GM12878 (cell line): ENCODE results near the gene PPP1R37. TPM values are rescaled to one million over a fixed set of nuclear protein-coding genes. Genes with fewer than 3 reads are reported as not detected.

Experiments used
- ATAC-seq: fragments of 200-7000 bp; cut with Tn5 transposase; 3 replicates; pipeline ENCODE4 v1.9.1; 2020; ENCODE audit warnings: mild to moderate bottlenecking, moderate library complexity
- BruUV-seq: library from RNA; stranded (reverse); fragments of 400-500 nt; replicated peaks from 2 replicates; lab custom pipeline; 2021; lab: Mats Ljungman, UMichigan
- CTCF ChIA-PET: fragments of 300-600 bp; sonication (Branson Sonifier 250); formaldehyde crosslinking; extraction: SDS; loops from one replicate; lab custom pipeline; 2021; ENCODE audit warnings: inconsistent platforms; lab: Yijun Ruan, JAX
- POLR2A ChIA-PET: fragments of 350-600 bp; formaldehyde crosslinking; extraction: SDS; loops from one replicate; lab custom pipeline; 2021; ENCODE audit warnings: inconsistent platforms; lab: Charles Lee
- RAD21 ChIA-PET: fragments of 300-600 bp; sonication (Branson Sonifier 250); formaldehyde crosslinking; loops from one replicate; lab custom pipeline; 2023; ENCODE audit warnings: antibody characterized with exemption; ENCODE audit not compliant: unreplicated experiment; lab: Charles Lee
- SMC1A ChIA-PET: fragments of 300-600 bp; sonication (Branson Sonifier 250); formaldehyde crosslinking; loops from one replicate; lab custom pipeline; 2023; ENCODE audit not compliant: unreplicated experiment, uncharacterized antibody; lab: Charles Lee
- DNase-seq: peaks from one replicate; pipeline ENCODE4 v3.0.0-alpha.2; 2011; ENCODE audit warnings: low read depth, low spot score
- FAIRE-seq: peaks from 3 replicates; lab custom pipeline; 2011; peaks lifted over from hg19 to GRCh38; lab: Jason Lieb, UNC
- H2AFZ ChIP-seq: 2 replicates; pipeline ENCODE4 v1.6.0; 2011; ENCODE audit warnings: low read depth, low read length, control low read depth; ENCODE audit not compliant: control insufficient read depth
- H3K27ac ChIP-seq: 2 replicates; pipeline ENCODE4 v1.5.1; 2011; ENCODE audit warnings: control low read depth; ENCODE audit not compliant: control insufficient read depth, insufficient read depth
- H3K27me3 ChIP-seq, 2 experiments: replicated peaks in 1 of 2; 2 replicates each; pipeline versions ENCODE4 v1.6.0 to v1.6.1; 2011; ENCODE audit warnings: low read length in 1 of 2; ENCODE audit not compliant: control insufficient read depth in 2 of 2, insufficient read depth in 2 of 2
- H3K36me3 ChIP-seq, 2 experiments: 2 replicates each; pipeline ENCODE4 v1.5.1; 2011; ENCODE audit warnings: low read length in 1 of 2; ENCODE audit not compliant: control insufficient read depth in 2 of 2, insufficient read depth in 2 of 2
- H3K4me1 ChIP-seq: 2 replicates; pipeline ENCODE4 v1.6.1; 2011; ENCODE audit warnings: mild to moderate bottlenecking, low read length, moderate library complexity, mixed read lengths; ENCODE audit not compliant: control insufficient read depth, insufficient read depth
- H3K4me2 ChIP-seq: 2 replicates; pipeline ENCODE4 v1.6.0; 2011; ENCODE audit warnings: control low read depth; ENCODE audit not compliant: control insufficient read depth, insufficient read depth
- H3K4me3 ChIP-seq: fragments of 200-600 bp; sonication (generic); 2 replicates; pipeline ENCODE4 v1.5.1; 2016
- H3K79me2 ChIP-seq: 2 replicates; pipeline ENCODE4 v1.6.0; 2011; ENCODE audit warnings: low read length; ENCODE audit not compliant: control insufficient read depth, insufficient read depth
- H3K9ac ChIP-seq: 2 replicates; pipeline ENCODE4 v1.8.0; 2011; ENCODE audit warnings: low read length, control low read depth, mixed read lengths; ENCODE audit not compliant: control insufficient read depth, insufficient read depth
- H3K9me3 ChIP-seq: replicated peaks from 3 replicates; pipeline ENCODE4 v1.5.1; 2011; ENCODE audit warnings: mild to moderate bottlenecking, low read length; ENCODE audit not compliant: control insufficient read depth, insufficient read depth
- H4K20me1 ChIP-seq: 2 replicates; pipeline ENCODE4 v1.6.0; 2011; ENCODE audit not compliant: control insufficient read depth, insufficient read depth
- CEBPB ChIP-seq, 2 experiments: fragments of 150-350 bp in 1 of 2; IDR thresholded peaks; 2 replicates each; pipeline ENCODE4 v1.6.1; 2012 to 2014; ENCODE audit warnings: low read depth in 2 of 2, low read length in 2 of 2, borderline replicate concordance in 1 of 2, inconsistent platforms in 1 of 2
- EP300 ChIP-seq, 2 experiments: fragments of 150-350 bp in 1 of 2; IDR thresholded peaks; 2 replicates each; pipeline ENCODE4 v1.6.1; 2011 to 2012; ENCODE audit warnings: low read depth in 2 of 2, low read length in 2 of 2, borderline replicate concordance in 1 of 2, improper control_type of control experiment in 1 of 2, inconsistent platforms in 1 of 2; ENCODE audit not compliant: control insufficient read depth in 1 of 2
- FOS ChIP-seq: IDR thresholded peaks from 3 replicates; pipeline ENCODE4 v1.6.1; 2011; ENCODE audit warnings: borderline replicate concordance; ENCODE audit not compliant: insufficient read length; ENCODE audit errors: extremely low read depth
- JUND ChIP-seq: IDR thresholded peaks from 2 replicates; pipeline ENCODE4 v1.6.1; 2012; ENCODE audit warnings: low read depth, mild to moderate bottlenecking, low read length, improper control_type of control experiment, moderate library complexity
- MEF2A ChIP-seq: IDR thresholded peaks from 2 replicates; pipeline ENCODE4 v1.6.1; 2011; ENCODE audit warnings: low read depth, mild to moderate bottlenecking, low read length, moderate library complexity; ENCODE audit not compliant: insufficient read depth
- POLR2AphosphoS2 ChIP-seq: IDR thresholded peaks from 2 replicates; pipeline ENCODE4 v1.6.1; 2011; ENCODE audit warnings: low read depth, mild to moderate bottlenecking, low read length, improper control_type of control experiment, moderate library complexity
- RFX5 ChIP-seq: IDR thresholded peaks from 2 replicates; pipeline ENCODE4 v1.6.1; 2011; ENCODE audit warnings: low read depth, low read length, improper control_type of control experiment
- SUZ12 ChIP-seq: fragments of 200-600 bp; sonication (generic); IDR thresholded peaks from one replicate; pipeline ENCODE4 v1.6.1; 2018; ENCODE audit warnings: antibody characterized with exemption, mild to moderate bottlenecking; ENCODE audit not compliant: unreplicated experiment
- ZZZ3 ChIP-seq: IDR thresholded peaks from 2 replicates; pipeline ENCODE4 v1.6.1; 2011; ENCODE audit warnings: low read depth; ENCODE audit not compliant: control insufficient read depth, insufficient read length
- WGBS: methylation state at CpG from one replicate; pipeline ENCODE4 v1.1.6; 2016; ENCODE audit warnings: low lambda C conversion rate; ENCODE audit not compliant: insufficient replicate concordance, insufficient coverage; ENCODE audit errors: missing lambda C conversion rate; 5-methylcytosine and 5-hydroxymethylcytosine counted together
- in situ Hi-C: fragments of 300-500 bp; cut with MboI; formaldehyde crosslinking; loops from 9 replicates; pipeline ENCODE4 v1.14.3; 2018; ENCODE audit warnings: mixed read lengths
- intact Hi-C: fragments of 100-400 bp; cut with micrococcal nuclease; formaldehyde crosslinking; loops from one replicate; pipeline ENCODE4 v1.14.2; 2022; ENCODE audit not compliant: unreplicated experiment
- polyA plus RNA-seq, 11 experiments: library from polyadenylated mRNA; depleted of rRNA in 4 of 11; unstranded in 6 of 11; stranded (reverse) in 5 of 11; fragments of >200 nt; fragmentation: Nextera tagmentation in 4 of 11; fragmentation: Illumina TruSeq in 1 of 11; extraction: Ambion mirVana in 4 of 11; extraction: Trizol in 1 of 11; gene quantifications; 1 replicate in 1 of 11; 2 replicates in 10 of 11; pipeline versions ENCODE4 v1.2.1 to v1.2.3, GENCODE V29; 2011 to 2016; ENCODE audit warnings: inconsistent platforms in 2 of 11, missing spikeins in 2 of 11, low read depth in 1 of 11
- total RNA-seq, 4 experiments: library from RNA; depleted of rRNA in 3 of 4; stranded (reverse); fragments of >200 nt in 3 of 4; fragmentation: Illumina TruSeq in 1 of 4; extraction: Trizol in 1 of 4; gene quantifications; 2 replicates each; pipeline versions ENCODE4 v1.2.1 to v1.2.3, GENCODE V29; 2013 to 2021
- TF ChIP-seq, protein P1 (sequence below): fragments of 450-650 bp; IDR thresholded peaks from 2 replicates; pipeline ENCODE4 v1.6.1; 2017; ENCODE audit warnings: mild to moderate bottlenecking, moderate library complexity
- TF ChIP-seq, protein P2 (sequence below), 3 experiments: IDR thresholded peaks in 2 of 3; conservative IDR thresholded peaks in 1 of 3; 2 replicates each; pipeline ENCODE4 v1.5.1; 2011; ENCODE audit warnings: low read depth in 3 of 3, low read length in 3 of 3, mild to moderate bottlenecking in 3 of 3, control low read depth in 2 of 3, moderate library complexity in 2 of 3, inconsistent platforms in 1 of 3, mixed read lengths in 1 of 3; ENCODE audit not compliant: control insufficient read depth in 2 of 3, insufficient read depth in 1 of 3; ENCODE audit errors: extremely low read depth in 1 of 3
- TF ChIP-seq, protein P3 (sequence below): IDR thresholded peaks from 2 replicates; pipeline ENCODE4 v1.6.1; 2012; ENCODE audit warnings: improper control_type of control experiment, low read depth, low read length; ENCODE audit not compliant: insufficient replicate concordance

Gene PPP1R37
- total and polyA plus RNA-seq, 10 of the 15 experiments (the other 5 are each of a cell fraction or from before 2014, with no cell fraction given): 0.09 to 21.3 (median 5.1) TPM; not detected in 1

DNA sequence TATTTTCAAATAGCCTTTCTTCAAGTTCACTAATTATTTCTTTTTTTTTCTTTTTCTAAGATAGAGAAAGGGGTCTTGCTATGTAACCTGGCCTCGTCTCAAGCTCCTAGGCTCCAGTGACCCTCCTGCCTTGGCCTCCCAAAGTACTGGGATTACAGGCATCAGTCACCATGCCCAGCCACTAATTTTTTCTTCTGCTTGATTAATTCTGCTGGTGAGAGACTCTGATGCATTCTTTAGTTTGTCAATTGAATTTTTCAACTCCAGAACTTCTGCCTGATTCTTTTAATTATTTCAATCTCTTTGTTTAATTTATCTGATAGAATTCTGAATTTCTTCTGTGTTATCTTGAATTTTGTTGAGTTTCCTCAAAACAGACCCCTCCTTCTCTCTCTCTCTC, 97.0 kb downstream of the PPP1R37 start:
- intact Hi-C loops (loop anchor here (5.0 to 10.0 kb wide), 2 partner anchors 147 to 175 kb away; no protein-coding TSS in a partner anchor), in situ Hi-C loops (no loop called here)
- ChIA-PET SMC1A (no interaction called here), POLR2A (no interaction called here), RAD21 (no interaction called here), CTCF (interaction anchor here (1.2 kb wide), 1 partner anchor 281 kb away, joined by 4 read pairs; no protein-coding TSS in a partner anchor)
- Histone ChIP-seq H4K20me1 (no peaks in the 10 kb centered on the region), H3K36me3 (no peaks in the 10 kb centered on the region), H2AFZ (no peak overlapping the region), H3K4me2 (no peak overlapping the region), H3K27me3 (no peaks in the 10 kb centered on the region), H3K27ac (no peak overlapping the region), H3K4me1 (peaks cover 3% of the 10 kb centered on the region; the same call in 1 of the 2 replicates), H3K9ac (no peak overlapping the region), H3K4me3 (no peak overlapping the region), H3K9me3 (no peaks in the 10 kb centered on the region), H3K79me2 (no peaks in the 10 kb centered on the region)
- BruUV-seq: no TSS peak
- FAIRE-seq (no peak), DNase-seq (no peak), ATAC-seq (no peak)
- WGBS: 8% methylated on average over 1 of the region's 1 CpG
- no peak for TF ChIP-seq MEF2A
- TF ChIP-seq, protein P1, sequence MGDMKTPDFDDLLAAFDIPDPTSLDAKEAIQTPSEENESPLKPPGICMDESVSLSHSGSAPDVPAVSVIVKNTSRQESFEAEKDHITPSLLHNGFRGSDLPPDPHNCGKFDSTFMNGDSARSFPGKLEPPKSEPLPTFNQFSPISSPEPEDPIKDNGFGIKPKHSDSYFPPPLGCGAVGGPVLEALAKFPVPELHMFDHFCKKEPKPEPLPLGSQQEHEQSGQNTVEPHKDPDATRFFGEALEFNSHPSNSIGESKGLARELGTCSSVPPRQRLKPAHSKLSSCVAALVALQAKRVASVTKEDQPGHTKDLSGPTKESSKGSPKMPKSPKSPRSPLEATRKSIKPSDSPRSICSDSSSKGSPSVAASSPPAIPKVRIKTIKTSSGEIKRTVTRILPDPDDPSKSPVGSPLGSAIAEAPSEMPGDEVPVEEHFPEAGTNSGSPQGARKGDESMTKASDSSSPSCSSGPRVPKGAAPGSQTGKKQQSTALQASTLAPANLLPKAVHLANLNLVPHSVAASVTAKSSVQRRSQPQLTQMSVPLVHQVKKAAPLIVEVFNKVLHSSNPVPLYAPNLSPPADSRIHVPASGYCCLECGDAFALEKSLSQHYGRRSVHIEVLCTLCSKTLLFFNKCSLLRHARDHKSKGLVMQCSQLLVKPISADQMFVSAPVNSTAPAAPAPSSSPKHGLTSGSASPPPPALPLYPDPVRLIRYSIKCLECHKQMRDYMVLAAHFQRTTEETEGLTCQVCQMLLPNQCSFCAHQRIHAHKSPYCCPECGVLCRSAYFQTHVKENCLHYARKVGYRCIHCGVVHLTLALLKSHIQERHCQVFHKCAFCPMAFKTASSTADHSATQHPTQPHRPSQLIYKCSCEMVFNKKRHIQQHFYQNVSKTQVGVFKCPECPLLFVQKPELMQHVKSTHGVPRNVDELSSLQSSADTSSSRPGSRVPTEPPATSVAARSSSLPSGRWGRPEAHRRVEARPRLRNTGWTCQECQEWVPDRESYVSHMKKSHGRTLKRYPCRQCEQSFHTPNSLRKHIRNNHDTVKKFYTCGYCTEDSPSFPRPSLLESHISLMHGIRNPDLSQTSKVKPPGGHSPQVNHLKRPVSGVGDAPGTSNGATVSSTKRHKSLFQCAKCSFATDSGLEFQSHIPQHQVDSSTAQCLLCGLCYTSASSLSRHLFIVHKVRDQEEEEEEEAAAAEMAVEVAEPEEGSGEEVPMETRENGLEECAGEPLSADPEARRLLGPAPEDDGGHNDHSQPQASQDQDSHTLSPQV: no peak
- TF ChIP-seq, protein P2, sequence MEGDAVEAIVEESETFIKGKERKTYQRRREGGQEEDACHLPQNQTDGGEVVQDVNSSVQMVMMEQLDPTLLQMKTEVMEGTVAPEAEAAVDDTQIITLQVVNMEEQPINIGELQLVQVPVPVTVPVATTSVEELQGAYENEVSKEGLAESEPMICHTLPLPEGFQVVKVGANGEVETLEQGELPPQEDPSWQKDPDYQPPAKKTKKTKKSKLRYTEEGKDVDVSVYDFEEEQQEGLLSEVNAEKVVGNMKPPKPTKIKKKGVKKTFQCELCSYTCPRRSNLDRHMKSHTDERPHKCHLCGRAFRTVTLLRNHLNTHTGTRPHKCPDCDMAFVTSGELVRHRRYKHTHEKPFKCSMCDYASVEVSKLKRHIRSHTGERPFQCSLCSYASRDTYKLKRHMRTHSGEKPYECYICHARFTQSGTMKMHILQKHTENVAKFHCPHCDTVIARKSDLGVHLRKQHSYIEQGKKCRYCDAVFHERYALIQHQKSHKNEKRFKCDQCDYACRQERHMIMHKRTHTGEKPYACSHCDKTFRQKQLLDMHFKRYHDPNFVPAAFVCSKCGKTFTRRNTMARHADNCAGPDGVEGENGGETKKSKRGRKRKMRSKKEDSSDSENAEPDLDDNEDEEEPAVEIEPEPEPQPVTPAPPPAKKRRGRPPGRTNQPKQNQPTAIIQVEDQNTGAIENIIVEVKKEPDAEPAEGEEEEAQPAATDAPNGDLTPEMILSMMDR (IDR thresholded peaks at IDR 0.05 in 2 of 3, conservative IDR thresholded peaks at IDR 0.05 in 1 of 3; ENCODE audit: control insufficient read depth in 2 of 3, extremely low read depth in 1 of 3, insufficient read depth in 1 of 3, low read depth in 3 of 3, low read length in 3 of 3): no peak
- no peak for TF ChIP-seq RFX5
- TF ChIP-seq CEBPB (IDR thresholded peaks at IDR 0.05; ENCODE audit: borderline replicate concordance in 1 of 2, low read depth in 2 of 2, low read length in 2 of 2): no peak
- no peak for TF ChIP-seq EP300 (IDR thresholded peaks at IDR 0.05; ENCODE audit: borderline replicate concordance in 1 of 2, control insufficient read depth in 1 of 2, low read depth in 2 of 2, low read length in 2 of 2)
- TF ChIP-seq, protein P3, sequence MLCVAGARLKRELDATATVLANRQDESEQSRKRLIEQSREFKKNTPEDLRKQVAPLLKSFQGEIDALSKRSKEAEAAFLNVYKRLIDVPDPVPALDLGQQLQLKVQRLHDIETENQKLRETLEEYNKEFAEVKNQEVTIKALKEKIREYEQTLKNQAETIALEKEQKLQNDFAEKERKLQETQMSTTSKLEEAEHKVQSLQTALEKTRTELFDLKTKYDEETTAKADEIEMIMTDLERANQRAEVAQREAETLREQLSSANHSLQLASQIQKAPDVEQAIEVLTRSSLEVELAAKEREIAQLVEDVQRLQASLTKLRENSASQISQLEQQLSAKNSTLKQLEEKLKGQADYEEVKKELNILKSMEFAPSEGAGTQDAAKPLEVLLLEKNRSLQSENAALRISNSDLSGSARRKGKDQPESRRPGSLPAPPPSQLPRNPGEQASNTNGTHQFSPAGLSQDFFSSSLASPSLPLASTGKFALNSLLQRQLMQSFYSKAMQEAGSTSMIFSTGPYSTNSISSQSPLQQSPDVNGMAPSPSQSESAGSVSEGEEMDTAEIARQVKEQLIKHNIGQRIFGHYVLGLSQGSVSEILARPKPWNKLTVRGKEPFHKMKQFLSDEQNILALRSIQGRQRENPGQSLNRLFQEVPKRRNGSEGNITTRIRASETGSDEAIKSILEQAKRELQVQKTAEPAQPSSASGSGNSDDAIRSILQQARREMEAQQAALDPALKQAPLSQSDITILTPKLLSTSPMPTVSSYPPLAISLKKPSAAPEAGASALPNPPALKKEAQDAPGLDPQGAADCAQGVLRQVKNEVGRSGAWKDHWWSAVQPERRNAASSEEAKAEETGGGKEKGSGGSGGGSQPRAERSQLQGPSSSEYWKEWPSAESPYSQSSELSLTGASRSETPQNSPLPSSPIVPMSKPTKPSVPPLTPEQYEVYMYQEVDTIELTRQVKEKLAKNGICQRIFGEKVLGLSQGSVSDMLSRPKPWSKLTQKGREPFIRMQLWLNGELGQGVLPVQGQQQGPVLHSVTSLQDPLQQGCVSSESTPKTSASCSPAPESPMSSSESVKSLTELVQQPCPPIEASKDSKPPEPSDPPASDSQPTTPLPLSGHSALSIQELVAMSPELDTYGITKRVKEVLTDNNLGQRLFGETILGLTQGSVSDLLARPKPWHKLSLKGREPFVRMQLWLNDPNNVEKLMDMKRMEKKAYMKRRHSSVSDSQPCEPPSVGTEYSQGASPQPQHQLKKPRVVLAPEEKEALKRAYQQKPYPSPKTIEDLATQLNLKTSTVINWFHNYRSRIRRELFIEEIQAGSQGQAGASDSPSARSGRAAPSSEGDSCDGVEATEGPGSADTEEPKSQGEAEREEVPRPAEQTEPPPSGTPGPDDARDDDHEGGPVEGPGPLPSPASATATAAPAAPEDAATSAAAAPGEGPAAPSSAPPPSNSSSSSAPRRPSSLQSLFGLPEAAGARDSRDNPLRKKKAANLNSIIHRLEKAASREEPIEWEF: no peak
- no peak for TF ChIP-seq FOS
- no peak for TF ChIP-seq ZZZ3
- TF ChIP-seq POLR2AphosphoS2: no peak
- no peak for TF ChIP-seq JUND
- TF ChIP-seq SUZ12: no peak
